Liver (tissue), 9 donors: Measurements from ENCODE around the gene TRIM9. TPM values are rescaled to one million over a fixed set of nuclear protein-coding genes. Genes with fewer than 3 reads are reported as not detected.

ENCODE experiments used
- DNase-seq: peaks from one replicate; pipeline ENCODE4 v3.0.0-alpha.2; 2017; ENCODE audit warnings: low spot score
- H3K27ac ChIP-seq, 2 donors: one replicate each; pipeline ENCODE4 v1.7.0; 2013; ENCODE audit warnings: inconsistent platforms in 2 of 2, low read length in 2 of 2, control low read depth in 1 of 2, low read depth in 1 of 2, mild to moderate bottlenecking in 1 of 2
- H3K27me3 ChIP-seq, 4 donors: one replicate each; pipeline versions ENCODE4 v1.6.1 to v1.7.0; 2013; ENCODE audit warnings: low read length in 3 of 4, inconsistent platforms in 1 of 4, mild to moderate bottlenecking in 1 of 4, moderate library complexity in 1 of 4; ENCODE audit not compliant: control insufficient read depth in 4 of 4, insufficient read depth in 4 of 4
- H3K36me3 ChIP-seq, 4 donors: one replicate each; pipeline versions ENCODE4 v1.6.1 to v1.7.0; 2013; ENCODE audit warnings: low read length in 3 of 4, mild to moderate bottlenecking in 3 of 4, low read depth in 1 of 4, moderate library complexity in 1 of 4; ENCODE audit not compliant: control insufficient read depth in 4 of 4, insufficient read depth in 3 of 4
- H3K4me1 ChIP-seq, 4 donors: one replicate each; pipeline versions ENCODE4 v1.6.1 to v1.7.0; 2013; ENCODE audit warnings: low read length in 3 of 4, mild to moderate bottlenecking in 3 of 4, moderate library complexity in 1 of 4; ENCODE audit not compliant: control insufficient read depth in 4 of 4, insufficient read depth in 4 of 4
- H3K4me3 ChIP-seq, 3 donors: one replicate each; pipeline versions ENCODE4 v1.6.1 to v1.7.0; 2013; ENCODE audit warnings: low read length in 3 of 3, control low read depth in 1 of 3, low read depth in 1 of 3, mild to moderate bottlenecking in 1 of 3
- H3K9ac ChIP-seq, 2 donors: one replicate each; pipeline ENCODE4 v1.7.0; 2013; ENCODE audit warnings: low read length in 2 of 2, mild to moderate bottlenecking in 2 of 2, moderate library complexity in 2 of 2, control low read depth in 1 of 2, low read depth in 1 of 2
- H3K9me3 ChIP-seq, 4 donors: one replicate each; pipeline versions ENCODE4 v1.6.1 to v1.7.0; 2013; ENCODE audit warnings: low read length in 3 of 4; ENCODE audit not compliant: control insufficient read depth in 4 of 4
- EGR1 ChIP-seq, 2 donors: IDR thresholded peaks; 2 replicates each; pipeline ENCODE4 v1.6.1; 2016 to 2018; ENCODE audit warnings: antibody characterized with exemption in 2 of 2, low read depth in 2 of 2
- FOXA1 ChIP-seq: IDR thresholded peaks from 2 replicates; pipeline ENCODE4 v1.6.1; 2016; ENCODE audit warnings: antibody characterized with exemption
- FOXA2 ChIP-seq: IDR thresholded peaks from 2 replicates; pipeline ENCODE4 v1.6.1; 2016; ENCODE audit warnings: antibody characterized with exemption
- GABPA ChIP-seq, 2 donors: IDR thresholded peaks in 1 of 2; conservative IDR thresholded peaks in 1 of 2; 2 replicates each; pipeline ENCODE4 v1.6.1; 2016; ENCODE audit warnings: antibody characterized with exemption in 2 of 2, mild to moderate bottlenecking in 1 of 2, moderate library complexity in 1 of 2
- HNF4A ChIP-seq, 2 donors: conservative IDR thresholded peaks; 2 replicates each; pipeline ENCODE4 v1.6.1; 2016; ENCODE audit warnings: antibody characterized with exemption in 2 of 2, mild to moderate bottlenecking in 2 of 2
- HNF4G ChIP-seq: IDR thresholded peaks from 2 replicates; pipeline ENCODE4 v1.6.1; 2016; ENCODE audit warnings: antibody characterized with exemption
- JUND ChIP-seq, 2 donors: IDR thresholded peaks; 2 replicates each; pipeline ENCODE4 v1.6.1; 2016; ENCODE audit warnings: antibody characterized with exemption in 2 of 2
- NR2F2 ChIP-seq: IDR thresholded peaks from 2 replicates; pipeline ENCODE4 v1.6.1; 2016; ENCODE audit warnings: antibody characterized with exemption
- RAD21 ChIP-seq, 2 donors: IDR thresholded peaks; 2 replicates each; pipeline ENCODE4 v1.6.1; 2016; ENCODE audit warnings: antibody characterized with exemption in 2 of 2, mild to moderate bottlenecking in 2 of 2
- RXRA ChIP-seq, 2 donors: IDR thresholded peaks; 2 replicates each; pipeline ENCODE4 v1.6.1; 2017 to 2018; ENCODE audit warnings: antibody characterized with exemption in 2 of 2, mild to moderate bottlenecking in 1 of 2
- SP1 ChIP-seq: IDR thresholded peaks from 2 replicates; pipeline ENCODE4 v1.6.1; 2018; ENCODE audit warnings: antibody characterized with exemption, mild to moderate bottlenecking
- TAF1 ChIP-seq: conservative IDR thresholded peaks from 2 replicates; pipeline ENCODE4 v1.6.1; 2016; ENCODE audit warnings: antibody characterized with exemption, mild to moderate bottlenecking
- YY1 ChIP-seq: IDR thresholded peaks from 2 replicates; pipeline ENCODE4 v1.6.1; 2016; ENCODE audit warnings: antibody characterized with exemption, mild to moderate bottlenecking
- WGBS: extraction: QIAGEN DNeasy Blood & Tissue Kit; methylation state at CpG from one replicate; pipeline ENCODE4 v1.1.7; 2013; 5-methylcytosine and 5-hydroxymethylcytosine counted together
- polyA plus RNA-seq, 2 donors: library from polyadenylated mRNA; stranded (reverse) in 1 of 2; unstranded in 1 of 2; fragments of 200-250 nt in 1 of 2; fragments of >200 nt in 1 of 2; fragmentation: Nextera tagmentation in 1 of 2; extraction: Ambion mirVana in 1 of 2; gene quantifications; one replicate each; pipeline versions ENCODE4 v1.2.1 to v1.2.3, GENCODE V29; 2013 to 2015
- total RNA-seq, 2 donors: library from RNA; depleted of rRNA; stranded (reverse); fragments of >200 nt; gene quantifications; one replicate each; pipeline ENCODE4 v1.2.3, GENCODE V29; 2014
- TF ChIP-seq, protein P1 (sequence below): IDR thresholded peaks from 2 replicates; pipeline ENCODE4 v1.6.1; 2016; ENCODE audit warnings: antibody characterized with exemption
- TF ChIP-seq, protein P2 (sequence below): fragments of 150-350 bp; IDR thresholded peaks from 2 replicates; pipeline ENCODE4 v1.5.1; 2017; ENCODE audit warnings: improper control_type of control experiment, low read depth, low read length; ENCODE audit not compliant: missing input control
- TF ChIP-seq, protein P3 (sequence below): IDR thresholded peaks from 2 replicates; pipeline ENCODE4 v1.6.1; 2016; ENCODE audit warnings: antibody characterized with exemption
- TF ChIP-seq, protein P4 (sequence below): IDR thresholded peaks from 2 replicates; pipeline ENCODE4 v1.6.1; 2016; ENCODE audit warnings: antibody characterized with exemption
- TF ChIP-seq, protein P5 (sequence below): IDR thresholded peaks from 2 replicates; pipeline ENCODE4 v1.6.1; 2016; ENCODE audit warnings: antibody characterized with exemption, mild to moderate bottlenecking
- donor health status: healthy.
- donor health status: healthy.
- donor health status: healthy.
- donor health status: healthy.
- donor health status: healthy.

Gene TRIM9
- total and polyA plus RNA-seq, 4 donors = 0.09 to 1.6 (median 0.18) TPM

DNA sequence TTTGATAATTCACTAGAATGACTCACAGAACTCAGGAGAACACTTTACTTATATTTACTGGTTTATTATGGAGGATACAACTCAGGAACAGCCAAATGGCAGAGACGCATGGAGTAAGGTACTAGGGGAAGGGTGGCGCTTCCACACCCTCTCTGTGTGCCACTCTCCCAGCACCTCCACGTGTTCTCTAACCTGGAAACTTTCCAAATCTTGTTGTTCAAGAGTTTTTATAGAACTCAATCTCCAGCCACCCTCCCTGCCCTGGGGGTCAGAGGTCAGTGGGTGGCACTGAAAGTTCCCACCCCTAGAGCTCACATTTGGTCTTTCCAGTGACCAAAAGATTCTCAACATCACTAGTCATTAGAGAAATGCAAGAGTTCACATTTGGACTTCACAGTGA is 13.2 kb downstream of the TRIM9 start:
- Histone ChIP-seq H3K4me3 (no peak overlapping the region), H3K27ac (no peak overlapping the region), H3K4me1 (peaks cover 0 to 5% (median 0%) of the 10 kb centered on the region in 4 donors), H3K9me3 (no peaks in the 10 kb centered on the region), H3K9ac (no peak overlapping the region), H3K36me3 (no peaks in the 10 kb centered on the region), H3K27me3 (no peaks in the 10 kb centered on the region)
- TF ChIP-seq SP1 = no peak
- no peak for TF ChIP-seq GABPA (IDR thresholded peaks at IDR 0.05 in 1 of 2, conservative IDR thresholded peaks at IDR 0.05 in 1 of 2)
- no peak for TF ChIP-seq RAD21 (IDR thresholded peaks at IDR 0.05)
- no peak for TF ChIP-seq NR2F2
- TF ChIP-seq, protein P1, sequence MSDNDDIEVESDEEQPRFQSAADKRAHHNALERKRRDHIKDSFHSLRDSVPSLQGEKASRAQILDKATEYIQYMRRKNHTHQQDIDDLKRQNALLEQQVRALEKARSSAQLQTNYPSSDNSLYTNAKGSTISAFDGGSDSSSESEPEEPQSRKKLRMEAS = no peak
- TF ChIP-seq, protein P2, sequence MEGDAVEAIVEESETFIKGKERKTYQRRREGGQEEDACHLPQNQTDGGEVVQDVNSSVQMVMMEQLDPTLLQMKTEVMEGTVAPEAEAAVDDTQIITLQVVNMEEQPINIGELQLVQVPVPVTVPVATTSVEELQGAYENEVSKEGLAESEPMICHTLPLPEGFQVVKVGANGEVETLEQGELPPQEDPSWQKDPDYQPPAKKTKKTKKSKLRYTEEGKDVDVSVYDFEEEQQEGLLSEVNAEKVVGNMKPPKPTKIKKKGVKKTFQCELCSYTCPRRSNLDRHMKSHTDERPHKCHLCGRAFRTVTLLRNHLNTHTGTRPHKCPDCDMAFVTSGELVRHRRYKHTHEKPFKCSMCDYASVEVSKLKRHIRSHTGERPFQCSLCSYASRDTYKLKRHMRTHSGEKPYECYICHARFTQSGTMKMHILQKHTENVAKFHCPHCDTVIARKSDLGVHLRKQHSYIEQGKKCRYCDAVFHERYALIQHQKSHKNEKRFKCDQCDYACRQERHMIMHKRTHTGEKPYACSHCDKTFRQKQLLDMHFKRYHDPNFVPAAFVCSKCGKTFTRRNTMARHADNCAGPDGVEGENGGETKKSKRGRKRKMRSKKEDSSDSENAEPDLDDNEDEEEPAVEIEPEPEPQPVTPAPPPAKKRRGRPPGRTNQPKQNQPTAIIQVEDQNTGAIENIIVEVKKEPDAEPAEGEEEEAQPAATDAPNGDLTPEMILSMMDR = no peak
- TF ChIP-seq YY1 = no peak
- DNase-seq = no peak
- 74% methylated on average over 3 of the region's 3 CpGs for WGBS

DNA sequence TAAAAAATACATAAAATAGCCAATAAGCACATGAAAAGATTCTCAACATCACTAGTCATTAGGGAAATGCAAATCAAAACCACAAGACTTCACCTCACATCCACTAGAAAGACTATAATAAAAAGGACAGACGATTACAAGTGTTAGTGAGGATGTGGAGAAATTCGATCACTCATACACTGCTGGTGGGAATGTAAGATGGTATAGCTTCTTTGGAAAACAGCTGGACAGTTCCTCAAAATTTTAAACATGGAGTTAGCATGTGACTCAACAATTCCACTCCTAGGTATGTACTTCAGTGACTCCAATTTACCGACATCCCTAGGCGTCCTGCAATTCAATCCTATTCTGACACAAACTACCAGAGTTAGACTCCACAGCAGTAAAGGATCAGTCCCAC is 13.7 kb downstream of the TRIM9 start:
- H3K27me3 ChIP-seq = no peaks in the 10 kb centered on the region
- no peak overlapping the region for H3K27ac ChIP-seq
- 89% methylated on average over 4 of the region's 4 CpGs for WGBS
- TF ChIP-seq HNF4A (conservative IDR thresholded peaks at IDR 0.05) = no peak
- TF ChIP-seq RXRA (IDR thresholded peaks at IDR 0.05) = no peak
- no peak for TF ChIP-seq HNF4G
- TF ChIP-seq, protein P2 = no peak
- no peak for TF ChIP-seq GABPA (IDR thresholded peaks at IDR 0.05 in 1 of 2, conservative IDR thresholded peaks at IDR 0.05 in 1 of 2)
- no peak for TF ChIP-seq SP1
- TF ChIP-seq, protein P3, sequence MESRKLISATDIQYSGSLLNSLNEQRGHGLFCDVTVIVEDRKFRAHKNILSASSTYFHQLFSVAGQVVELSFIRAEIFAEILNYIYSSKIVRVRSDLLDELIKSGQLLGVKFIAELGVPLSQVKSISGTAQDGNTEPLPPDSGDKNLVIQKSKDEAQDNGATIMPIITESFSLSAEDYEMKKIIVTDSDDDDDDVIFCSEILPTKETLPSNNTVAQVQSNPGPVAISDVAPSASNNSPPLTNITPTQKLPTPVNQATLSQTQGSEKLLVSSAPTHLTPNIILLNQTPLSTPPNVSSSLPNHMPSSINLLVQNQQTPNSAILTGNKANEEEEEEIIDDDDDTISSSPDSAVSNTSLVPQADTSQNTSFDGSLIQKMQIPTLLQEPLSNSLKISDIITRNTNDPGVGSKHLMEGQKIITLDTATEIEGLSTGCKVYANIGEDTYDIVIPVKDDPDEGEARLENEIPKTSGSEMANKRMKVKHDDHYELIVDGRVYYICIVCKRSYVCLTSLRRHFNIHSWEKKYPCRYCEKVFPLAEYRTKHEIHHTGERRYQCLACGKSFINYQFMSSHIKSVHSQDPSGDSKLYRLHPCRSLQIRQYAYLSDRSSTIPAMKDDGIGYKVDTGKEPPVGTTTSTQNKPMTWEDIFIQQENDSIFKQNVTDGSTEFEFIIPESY = no peak
- no peak for TF ChIP-seq JUND (IDR thresholded peaks at IDR 0.05)
- no peak for TF ChIP-seq NR2F2
- TF ChIP-seq RAD21 (IDR thresholded peaks at IDR 0.05) = no peak
- TF ChIP-seq, protein P1 = no peak
- TF ChIP-seq YY1 = no peak
- TF ChIP-seq, protein P4, sequence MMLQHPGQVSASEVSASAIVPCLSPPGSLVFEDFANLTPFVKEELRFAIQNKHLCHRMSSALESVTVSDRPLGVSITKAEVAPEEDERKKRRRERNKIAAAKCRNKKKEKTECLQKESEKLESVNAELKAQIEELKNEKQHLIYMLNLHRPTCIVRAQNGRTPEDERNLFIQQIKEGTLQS = no peak
- TF ChIP-seq, protein P5, sequence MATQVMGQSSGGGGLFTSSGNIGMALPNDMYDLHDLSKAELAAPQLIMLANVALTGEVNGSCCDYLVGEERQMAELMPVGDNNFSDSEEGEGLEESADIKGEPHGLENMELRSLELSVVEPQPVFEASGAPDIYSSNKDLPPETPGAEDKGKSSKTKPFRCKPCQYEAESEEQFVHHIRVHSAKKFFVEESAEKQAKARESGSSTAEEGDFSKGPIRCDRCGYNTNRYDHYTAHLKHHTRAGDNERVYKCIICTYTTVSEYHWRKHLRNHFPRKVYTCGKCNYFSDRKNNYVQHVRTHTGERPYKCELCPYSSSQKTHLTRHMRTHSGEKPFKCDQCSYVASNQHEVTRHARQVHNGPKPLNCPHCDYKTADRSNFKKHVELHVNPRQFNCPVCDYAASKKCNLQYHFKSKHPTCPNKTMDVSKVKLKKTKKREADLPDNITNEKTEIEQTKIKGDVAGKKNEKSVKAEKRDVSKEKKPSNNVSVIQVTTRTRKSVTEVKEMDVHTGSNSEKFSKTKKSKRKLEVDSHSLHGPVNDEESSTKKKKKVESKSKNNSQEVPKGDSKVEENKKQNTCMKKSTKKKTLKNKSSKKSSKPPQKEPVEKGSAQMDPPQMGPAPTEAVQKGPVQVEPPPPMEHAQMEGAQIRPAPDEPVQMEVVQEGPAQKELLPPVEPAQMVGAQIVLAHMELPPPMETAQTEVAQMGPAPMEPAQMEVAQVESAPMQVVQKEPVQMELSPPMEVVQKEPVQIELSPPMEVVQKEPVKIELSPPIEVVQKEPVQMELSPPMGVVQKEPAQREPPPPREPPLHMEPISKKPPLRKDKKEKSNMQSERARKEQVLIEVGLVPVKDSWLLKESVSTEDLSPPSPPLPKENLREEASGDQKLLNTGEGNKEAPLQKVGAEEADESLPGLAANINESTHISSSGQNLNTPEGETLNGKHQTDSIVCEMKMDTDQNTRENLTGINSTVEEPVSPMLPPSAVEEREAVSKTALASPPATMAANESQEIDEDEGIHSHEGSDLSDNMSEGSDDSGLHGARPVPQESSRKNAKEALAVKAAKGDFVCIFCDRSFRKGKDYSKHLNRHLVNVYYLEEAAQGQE = no peak
- no peak for TF ChIP-seq EGR1 (IDR thresholded peaks at IDR 0.05; ENCODE audit: low read depth in 2 of 2)
- TF ChIP-seq FOXA1 = no peak
- TF ChIP-seq FOXA2 = no peak
- no peak for TF ChIP-seq TAF1
- no peak overlapping the region for H3K4me3 ChIP-seq
- no peaks in the 10 kb centered on the region for H3K36me3 ChIP-seq
- H3K9me3 ChIP-seq = no peaks in the 10 kb centered on the region
- DNase-seq = no peak
- H3K4me1 ChIP-seq = peaks cover 0 to 5% (median 0%) of the 10 kb centered on the region in 4 donors
- no peak overlapping the region for H3K9ac ChIP-seq
